GM12801 (cell line): Measurements from ENCODE around the gene SIRT4.

Experiments
- TF ChIP-seq, protein P1 (sequence below): IDR thresholded peaks from one replicate; pipeline ENCODE4 v1.5.1; 2011; ENCODE audit warnings: control low read depth; ENCODE audit not compliant: insufficient read length; ENCODE audit errors: extremely low read depth

Gene SIRT4, protein sequence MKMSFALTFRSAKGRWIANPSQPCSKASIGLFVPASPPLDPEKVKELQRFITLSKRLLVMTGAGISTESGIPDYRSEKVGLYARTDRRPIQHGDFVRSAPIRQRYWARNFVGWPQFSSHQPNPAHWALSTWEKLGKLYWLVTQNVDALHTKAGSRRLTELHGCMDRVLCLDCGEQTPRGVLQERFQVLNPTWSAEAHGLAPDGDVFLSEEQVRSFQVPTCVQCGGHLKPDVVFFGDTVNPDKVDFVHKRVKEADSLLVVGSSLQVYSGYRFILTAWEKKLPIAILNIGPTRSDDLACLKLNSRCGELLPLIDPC

DNA sequence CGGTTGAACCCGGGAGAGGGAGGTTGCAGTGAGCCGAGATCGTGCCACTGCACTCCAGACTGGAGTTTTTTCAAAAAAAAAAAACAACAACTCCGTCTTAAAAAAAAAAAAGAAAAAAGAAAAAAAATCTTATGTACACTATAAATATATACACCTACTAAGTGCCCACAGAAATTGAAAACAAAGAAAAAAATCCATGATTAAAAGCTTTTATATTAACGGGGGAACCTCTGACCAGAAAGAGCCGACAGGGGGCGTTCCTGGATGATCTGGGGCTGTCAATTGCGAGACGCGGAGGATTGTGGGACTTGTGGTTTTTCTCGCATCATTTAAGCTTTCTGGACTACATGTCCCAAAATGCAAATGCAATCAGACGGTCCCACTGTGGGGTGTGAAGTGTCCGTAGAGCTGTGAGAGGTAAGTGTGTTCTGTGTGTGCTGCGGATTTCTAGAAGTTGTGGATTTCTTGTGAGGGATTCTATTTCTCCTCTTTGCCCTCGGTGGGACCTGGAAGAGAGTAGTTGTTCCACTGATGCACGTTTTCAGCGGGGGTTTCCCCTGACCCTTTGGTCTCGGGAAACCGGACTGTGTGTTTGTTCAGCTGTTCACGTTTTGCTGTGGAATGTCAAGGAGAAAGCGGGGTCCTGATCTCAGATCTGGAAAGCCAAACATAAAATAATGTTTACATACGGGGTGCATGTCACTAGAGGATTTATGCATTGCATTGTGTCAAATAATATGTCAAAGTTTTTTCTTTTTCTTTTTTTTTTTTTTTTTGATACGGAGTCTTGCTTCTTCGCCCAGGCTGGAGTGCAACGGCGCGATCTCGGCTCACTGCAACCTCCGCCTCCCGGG is at the start of gene SIRT4:
TSS of gene SIRT4 (plus strand) at position 360 of the 854 bp plus-strand sequence. CDS start 1,241 bp downstream, outside the sequence.
- TF ChIP-seq, protein P1, sequence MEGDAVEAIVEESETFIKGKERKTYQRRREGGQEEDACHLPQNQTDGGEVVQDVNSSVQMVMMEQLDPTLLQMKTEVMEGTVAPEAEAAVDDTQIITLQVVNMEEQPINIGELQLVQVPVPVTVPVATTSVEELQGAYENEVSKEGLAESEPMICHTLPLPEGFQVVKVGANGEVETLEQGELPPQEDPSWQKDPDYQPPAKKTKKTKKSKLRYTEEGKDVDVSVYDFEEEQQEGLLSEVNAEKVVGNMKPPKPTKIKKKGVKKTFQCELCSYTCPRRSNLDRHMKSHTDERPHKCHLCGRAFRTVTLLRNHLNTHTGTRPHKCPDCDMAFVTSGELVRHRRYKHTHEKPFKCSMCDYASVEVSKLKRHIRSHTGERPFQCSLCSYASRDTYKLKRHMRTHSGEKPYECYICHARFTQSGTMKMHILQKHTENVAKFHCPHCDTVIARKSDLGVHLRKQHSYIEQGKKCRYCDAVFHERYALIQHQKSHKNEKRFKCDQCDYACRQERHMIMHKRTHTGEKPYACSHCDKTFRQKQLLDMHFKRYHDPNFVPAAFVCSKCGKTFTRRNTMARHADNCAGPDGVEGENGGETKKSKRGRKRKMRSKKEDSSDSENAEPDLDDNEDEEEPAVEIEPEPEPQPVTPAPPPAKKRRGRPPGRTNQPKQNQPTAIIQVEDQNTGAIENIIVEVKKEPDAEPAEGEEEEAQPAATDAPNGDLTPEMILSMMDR, result no peak

DNA sequence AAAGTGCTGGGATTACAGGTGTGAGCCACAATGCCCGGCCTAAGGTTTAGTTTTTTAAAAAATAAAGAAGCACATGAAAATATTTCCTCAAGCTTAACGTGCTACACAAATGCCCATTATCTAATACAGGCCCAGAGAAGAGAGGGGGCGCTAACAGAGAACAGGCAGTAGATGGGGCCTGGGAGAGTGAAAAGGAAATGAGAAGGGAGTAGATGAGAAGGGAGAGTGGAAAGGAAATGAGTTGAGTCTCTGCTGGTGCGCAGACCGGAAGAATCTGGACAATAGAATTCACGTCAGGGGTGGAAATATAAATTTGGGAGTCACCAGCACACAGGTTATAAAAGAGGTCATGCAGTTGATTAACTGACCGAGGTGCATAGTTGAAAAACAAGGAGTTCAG is 47.3 kb upstream of the SIRT4 start:
- TF ChIP-seq, protein P1, result no peak

DNA sequence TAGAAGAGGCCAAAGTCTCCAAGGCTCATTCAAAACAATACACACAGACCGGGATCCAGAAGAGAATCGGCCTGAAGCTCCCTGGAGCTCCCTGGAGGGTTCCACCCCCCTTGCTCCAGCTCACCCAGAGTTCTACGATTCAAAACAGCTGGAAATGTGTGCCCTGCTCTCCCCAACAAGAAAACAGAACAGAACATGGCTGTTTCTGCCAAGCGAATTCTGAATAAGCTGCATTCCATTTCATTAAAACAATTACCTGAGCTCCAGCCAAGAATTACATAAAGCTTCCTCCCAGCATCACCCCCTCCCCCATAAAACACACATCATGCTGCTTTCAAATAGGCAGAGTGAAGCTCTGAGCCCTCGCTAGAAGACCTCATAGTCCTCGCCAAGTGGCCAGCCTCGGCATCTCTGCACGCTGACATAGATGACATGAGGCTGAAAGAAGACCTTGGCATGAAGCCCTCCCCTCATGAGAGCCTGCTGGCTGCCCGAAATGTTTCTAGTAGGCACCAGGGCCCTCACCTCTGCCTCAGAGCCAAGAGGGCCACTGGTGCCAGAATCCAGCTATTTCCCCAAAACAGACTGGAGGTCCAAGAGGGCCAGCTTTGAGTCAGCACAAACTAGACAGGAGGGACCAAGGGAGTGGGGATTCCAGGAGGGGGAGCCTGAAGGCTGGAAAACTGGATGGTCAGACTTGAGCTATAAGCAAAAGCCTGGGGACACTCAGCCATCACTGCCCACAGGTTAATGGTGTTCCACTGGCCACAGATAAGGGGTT is 44.9 kb upstream of the SIRT4 start:
- TF ChIP-seq, protein P1, result no peak

DNA sequence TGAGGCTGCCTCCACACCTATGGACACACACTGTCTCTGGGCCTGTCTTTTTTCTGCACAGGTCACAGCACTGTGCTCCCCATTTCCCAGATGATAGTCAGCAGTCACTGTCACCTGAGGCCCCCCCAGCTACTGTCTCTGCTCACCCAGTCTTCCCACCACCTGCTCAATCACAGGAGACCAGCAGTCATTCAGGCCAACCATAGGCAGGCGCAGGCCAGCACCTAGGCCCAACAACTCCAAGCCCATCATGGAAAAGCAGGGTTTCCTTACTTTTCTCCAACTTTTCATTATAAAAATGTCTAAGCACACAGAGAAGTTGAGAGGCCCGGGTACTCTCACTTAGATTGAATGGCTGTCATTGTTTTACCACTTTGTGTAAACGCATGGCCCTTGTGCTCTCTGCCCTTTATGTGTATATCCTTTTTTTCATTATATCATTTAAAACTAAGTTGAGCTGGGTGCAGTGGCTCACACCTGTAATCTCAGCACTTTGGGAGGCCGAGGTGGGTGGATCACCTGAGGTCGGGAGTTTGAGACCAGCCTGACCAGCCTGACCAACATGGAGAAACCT is 43.7 kb upstream of the SIRT4 start:
- TF ChIP-seq, protein P1, result no peak

DNA sequence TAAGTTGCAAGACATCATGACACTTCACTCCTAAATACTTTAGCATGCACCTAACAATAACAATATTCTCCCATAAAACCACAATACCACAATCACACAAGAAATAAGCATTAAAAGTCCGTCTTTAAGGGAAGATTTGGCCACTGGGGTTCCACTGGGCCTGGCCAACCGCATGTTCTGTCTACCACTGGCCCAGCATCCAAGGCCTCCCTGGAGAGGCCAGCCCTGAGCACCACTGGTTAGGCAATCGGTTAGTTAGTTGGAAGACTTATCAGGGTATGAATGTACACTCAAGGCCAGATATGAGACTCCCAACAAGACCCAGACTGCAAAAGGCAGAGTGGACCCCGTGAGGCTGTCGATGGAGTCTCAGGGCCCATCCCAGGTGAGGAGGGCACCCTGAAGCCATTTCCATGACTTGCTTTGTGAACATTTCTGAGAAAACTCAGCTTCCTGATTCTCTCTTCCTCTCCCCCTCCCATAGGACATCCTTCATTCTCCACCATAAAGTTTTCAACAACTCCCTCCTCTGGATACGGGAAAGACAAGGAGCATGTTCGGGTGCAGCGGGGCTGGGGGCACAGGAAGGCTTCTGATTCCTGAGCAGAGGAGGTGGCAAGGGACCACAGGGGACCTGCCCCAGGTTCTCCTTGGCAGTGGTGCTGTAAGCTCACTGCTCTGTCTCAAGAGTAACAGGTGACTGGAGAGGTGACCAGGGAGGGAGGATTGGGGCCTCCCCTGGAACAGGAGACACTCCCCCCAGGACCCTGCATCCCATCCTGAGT is 42.5 kb upstream of the SIRT4 start:
- TF ChIP-seq, protein P1, result no peak

DNA sequence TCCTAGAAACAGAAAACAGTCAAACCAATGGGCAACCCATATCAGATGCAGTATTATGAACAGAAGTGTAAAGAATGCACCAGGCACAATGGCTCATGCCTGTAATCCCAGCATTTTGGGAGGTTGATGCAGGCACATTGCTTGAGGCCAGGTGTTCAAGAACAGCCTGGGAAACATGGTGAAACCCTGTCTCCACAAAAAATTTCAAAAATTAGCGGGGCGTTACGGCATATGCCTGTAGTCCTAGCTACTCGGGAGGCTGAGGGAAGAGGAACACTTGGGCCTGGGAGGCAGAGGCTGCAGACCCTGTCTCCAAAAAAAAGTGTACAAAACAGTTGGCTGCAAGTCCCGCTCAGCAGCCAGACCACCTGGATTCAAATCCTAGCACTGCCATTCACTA is 41.5 kb upstream of the SIRT4 start:
- TF ChIP-seq, protein P1, result no peak
